GM18907 (cell line): Measurements from ENCODE around the gene NCBP2.
A peak's percentile ranks its signal among the peaks of the same experiment; 100 is the strongest.

Experiments
- ATAC-seq: cut with Tn5 transposase; IDR thresholded peaks from one replicate; pipeline ENCODE4 v1.9.1; 2021; ENCODE audit warnings: mild to moderate bottlenecking, moderate library complexity; ENCODE audit not compliant: unreplicated experiment

The NCBP2 gene

GRCh38 chr3:196942226-196942914 is at the start of gene NCBP2:
Gene NCBP2, minus strand, starts transcription at chr3:196942528. Its CDS starts 25 bp downstream, at chr3:196942503.
- peak; percentile 90 for ATAC-seq

GRCh38 chr3:196991581-196992460 is 49.5 kb upstream of the NCBP2 start:
- no peak for ATAC-seq

GRCh38 chr3:196990601-196991007 is 48.3 kb upstream of the NCBP2 start:
- ATAC-seq = no peak

GRCh38 chr3:196989721-196990262 is 47.5 kb upstream of the NCBP2 start:
- no peak for ATAC-seq

- ATAC-seq = no peak
Measured at GRCh38 chr3:196988241-196989029, 46.1 kb upstream of the NCBP2 start.

- ATAC-seq = no peak
Measured at GRCh38 chr3:196987022-196987421, 44.7 kb upstream of the NCBP2 start.

- no peak for ATAC-seq
Measured at GRCh38 chr3:196985954-196986885, 43.9 kb upstream of the NCBP2 start.

GRCh38 chr3:196985298-196985697 is 43.0 kb upstream of the NCBP2 start:
- no peak for ATAC-seq

GRCh38 chr3:196983186-196983585 is 40.9 kb upstream of the NCBP2 start:
- no peak for ATAC-seq

GRCh38 chr3:196981657-196982056 is 39.3 kb upstream of the NCBP2 start:
- ATAC-seq = no peak

GRCh38 chr3:196979545-196979944 is 37.2 kb upstream of the NCBP2 start:
- ATAC-seq = no peak

GRCh38 chr3:196976941-196977340 is 34.6 kb upstream of the NCBP2 start:
- no peak for ATAC-seq

GRCh38 chr3:196975349-196975748 is 33.0 kb upstream of the NCBP2 start:
- no peak for ATAC-seq

- no peak for ATAC-seq
Measured at GRCh38 chr3:196974661-196975060, 32.3 kb upstream of the NCBP2 start.

GRCh38 chr3:196971094-196971698 is 28.9 kb upstream of the NCBP2 start:
- no peak for ATAC-seq

GRCh38 chr3:196970547-196971093 is 28.3 kb upstream of the NCBP2 start:
- no peak for ATAC-seq

GRCh38 chr3:196969660-196970546 is 27.6 kb upstream of the NCBP2 start:
- ATAC-seq = peak; percentile 52

GRCh38 chr3:196969134-196969659 is 26.9 kb upstream of the NCBP2 start:
- ATAC-seq = peak; percentile 54
